ENCODE results near the gene RAB32. TPM values are rescaled to one million over a fixed set of nuclear protein-coding genes. Genes with fewer than 3 reads are reported as not detected.
A peak's percentile ranks its signal among the peaks of the same experiment; 100 is the strongest.

Gene RAB32
- total RNA-seq = under 1 TPM; 0.47 to 0.50 TPM

- Mint-ChIP-seq H3K27ac (no peak within 1 kb of the TSS), H3K36me3 (peaks cover 0 to 18% of the 10 kb centered on the region in 2 donors), H3K9me3 (no peaks in the 10 kb centered on the region)
- peak; percentile 79 to 89 for ATAC-seq
- DNase-seq (ENCODE audit: low spot score in 2 of 2) = peak in 1 of 2 donors; percentile 40
Measured at GRCh38 chr6:146543211-146543939, at the start of gene RAB32. RAB32 (plus strand) TSS chr6:146543833; CDS start chr6:146543872, 39 bp downstream.

- no peak for DNase-seq (ENCODE audit: low spot score in 2 of 2)
- H3K36me3 Mint-ChIP-seq = no peaks in the 10 kb centered on the region
- ATAC-seq = no peak
- H3K27ac Mint-ChIP-seq = no peak overlapping the region
- peaks cover 0 to 7% of the 10 kb centered on the region in 2 donors for H3K9me3 Mint-ChIP-seq
Measured at GRCh38 chr6:146498309-146498708, 45.3 kb upstream of the RAB32 start.

- Mint-ChIP-seq H3K36me3 (no peaks in the 10 kb centered on the region), H3K27ac (no peak overlapping the region), H3K9me3 (peaks cover 7 to 13% of the 10 kb centered on the region in 2 donors)
- DNase-seq (ENCODE audit: low spot score in 2 of 2) (no peak), ATAC-seq (no peak)
Measured at GRCh38 chr6:146503096-146503495, 40.5 kb upstream of the RAB32 start.

- Mint-ChIP-seq H3K27ac (no peak overlapping the region), H3K9me3 (peaks cover 11 to 13% of the 10 kb centered on the region in 2 donors), H3K36me3 (no peaks in the 10 kb centered on the region)
- DNase-seq (ENCODE audit: low spot score in 2 of 2) (no peak), ATAC-seq (no peak)
Measured at GRCh38 chr6:146515212-146515611, 28.4 kb upstream of the RAB32 start.

- ATAC-seq = no peak
- Mint-ChIP-seq H3K36me3 (peaks cover 0 to 17% of the 10 kb centered on the region in 2 donors), H3K27ac (no peak overlapping the region), H3K9me3 (peaks cover 7 to 8% of the 10 kb centered on the region in 2 donors)
- no peak for DNase-seq (ENCODE audit: low spot score in 2 of 2)
Measured at GRCh38 chr6:146526192-146526591, 17.4 kb upstream of the RAB32 start.

- no peak overlapping the region for H3K27ac Mint-ChIP-seq
- peaks cover 0 to 4% of the 10 kb centered on the region in 2 donors for H3K36me3 Mint-ChIP-seq
- DNase-seq (ENCODE audit: low spot score in 2 of 2) (no peak), ATAC-seq (no peak)
- no peaks in the 10 kb centered on the region for H3K9me3 Mint-ChIP-seq
Measured at GRCh38 chr6:146532702-146533101, 10.9 kb upstream of the RAB32 start.

GRCh38 chr6:146542881-146543210 lies 787 bp upstream of the RAB32 start:
- ATAC-seq (no peak), DNase-seq (ENCODE audit: low spot score in 2 of 2) (no peak)
- no peaks in the 10 kb centered on the region for H3K9me3 Mint-ChIP-seq
- H3K27ac Mint-ChIP-seq = no peak overlapping the region
- peaks cover 0 to 18% of the 10 kb centered on the region in 2 donors for H3K36me3 Mint-ChIP-seq

GRCh38 chr6:146543940-146544615 lies 445 bp downstream of the RAB32 start:
- Mint-ChIP-seq H3K27ac (no peak overlapping the region), H3K9me3 (no peaks in the 10 kb centered on the region), H3K36me3 (peaks cover 0 to 18% of the 10 kb centered on the region in 2 donors)
- peak in 1 of 2 donors; percentile 4 for DNase-seq (ENCODE audit: low spot score in 2 of 2)
- ATAC-seq = peak; percentile 26 to 50

GRCh38 chr6:146544616-146545182 lies 1.1 kb downstream of the RAB32 start:
- DNase-seq (ENCODE audit: low spot score in 2 of 2) (no peak), ATAC-seq (no peak)
- no peaks in the 10 kb centered on the region for H3K9me3 Mint-ChIP-seq
- H3K36me3 Mint-ChIP-seq = peaks cover 0 to 18% of the 10 kb centered on the region in 2 donors
- H3K27ac Mint-ChIP-seq = no peak overlapping the region

- ATAC-seq (no peak), DNase-seq (ENCODE audit: low spot score in 2 of 2) (no peak)
- H3K27ac Mint-ChIP-seq = no peak overlapping the region
- H3K9me3 Mint-ChIP-seq = no peaks in the 10 kb centered on the region
- peaks cover 0 to 18% of the 10 kb centered on the region in 2 donors for H3K36me3 Mint-ChIP-seq
Measured at GRCh38 chr6:146545581-146545980, 1.9 kb downstream of the RAB32 start.

GRCh38 chr6:146546443-146547043 lies 2.9 kb downstream of the RAB32 start:
- ATAC-seq (no peak), DNase-seq (ENCODE audit: low spot score in 2 of 2) (no peak)
- H3K9me3 Mint-ChIP-seq = no peaks in the 10 kb centered on the region
- H3K36me3 Mint-ChIP-seq = peaks cover 0 to 18% of the 10 kb centered on the region in 2 donors
- H3K27ac Mint-ChIP-seq = no peak overlapping the region

- DNase-seq (ENCODE audit: low spot score in 2 of 2) (no peak), ATAC-seq (no peak)
- Mint-ChIP-seq H3K36me3 (peaks cover 0 to 11% of the 10 kb centered on the region in 2 donors), H3K27ac (no peak overlapping the region), H3K9me3 (no peaks in the 10 kb centered on the region)
Measured at GRCh38 chr6:146547889-146548288, 4.3 kb downstream of the RAB32 start.

- Mint-ChIP-seq H3K27ac (no peak overlapping the region), H3K9me3 (no peaks in the 10 kb centered on the region), H3K36me3 (peaks cover 0 to 10% of the 10 kb centered on the region in 2 donors)
- DNase-seq (ENCODE audit: low spot score in 2 of 2) = no peak
- ATAC-seq = no peak
Measured at GRCh38 chr6:146548898-146549374, 5.3 kb downstream of the RAB32 start.

GRCh38 chr6:146550911-146551310 lies 7.3 kb downstream of the RAB32 start:
- H3K9me3 Mint-ChIP-seq = no peaks in the 10 kb centered on the region
- no peak overlapping the region for H3K27ac Mint-ChIP-seq
- ATAC-seq (no peak), DNase-seq (ENCODE audit: low spot score in 2 of 2) (no peak)
- H3K36me3 Mint-ChIP-seq = no peaks in the 10 kb centered on the region

GRCh38 chr6:146551545-146551944 lies 7.9 kb downstream of the RAB32 start:
- no peak overlapping the region for H3K27ac Mint-ChIP-seq
- ATAC-seq = no peak
- no peaks in the 10 kb centered on the region for H3K36me3 Mint-ChIP-seq

GRCh38 chr6:146553377-146554135 lies 9.9 kb downstream of the RAB32 start:
- Mint-ChIP-seq H3K36me3 (no peaks in the 10 kb centered on the region), H3K9me3 (no peaks in the 10 kb centered on the region), H3K27ac (no peak overlapping the region)
- DNase-seq (ENCODE audit: low spot score in 2 of 2) (no peak), ATAC-seq (no peak)

More at GRCh38 chr6:146551545-146551944, 7.9 kb downstream of the RAB32 start:
- no peak for DNase-seq (ENCODE audit: low spot score in 2 of 2)
- H3K9me3 Mint-ChIP-seq = no peaks in the 10 kb centered on the region

All from activated naive CD4-positive, alpha-beta T cell treated with anti-CD3 and anti-CD28 coated beads, Interleukin-2, amount 50 U/mL, for 72 hours (primary cell).